Measurements from ENCODE around the gene RAPGEF2. TPM values are rescaled to one million over a fixed set of nuclear protein-coding genes. Genes with fewer than 3 reads are reported as not detected.
"Not testable (repeated sequence)": the region's sequence is repeated elsewhere in the genome, so short reads cannot be mapped to it uniquely, and the experiment has no call there.

Gene RAPGEF2
- total RNA-seq, 4 donors from 2014 or later: 47.2 to 105 (median 50.2) TPM

GRCh38 chr4:159174645-159175084 lies 71.8 kb downstream of the RAPGEF2 start:
- DNase-seq (ENCODE audit: low spot score) (no peak), ATAC-seq (ENCODE audit: low FRiP score) (no peak)
- TF ChIP-seq, protein P1, sequence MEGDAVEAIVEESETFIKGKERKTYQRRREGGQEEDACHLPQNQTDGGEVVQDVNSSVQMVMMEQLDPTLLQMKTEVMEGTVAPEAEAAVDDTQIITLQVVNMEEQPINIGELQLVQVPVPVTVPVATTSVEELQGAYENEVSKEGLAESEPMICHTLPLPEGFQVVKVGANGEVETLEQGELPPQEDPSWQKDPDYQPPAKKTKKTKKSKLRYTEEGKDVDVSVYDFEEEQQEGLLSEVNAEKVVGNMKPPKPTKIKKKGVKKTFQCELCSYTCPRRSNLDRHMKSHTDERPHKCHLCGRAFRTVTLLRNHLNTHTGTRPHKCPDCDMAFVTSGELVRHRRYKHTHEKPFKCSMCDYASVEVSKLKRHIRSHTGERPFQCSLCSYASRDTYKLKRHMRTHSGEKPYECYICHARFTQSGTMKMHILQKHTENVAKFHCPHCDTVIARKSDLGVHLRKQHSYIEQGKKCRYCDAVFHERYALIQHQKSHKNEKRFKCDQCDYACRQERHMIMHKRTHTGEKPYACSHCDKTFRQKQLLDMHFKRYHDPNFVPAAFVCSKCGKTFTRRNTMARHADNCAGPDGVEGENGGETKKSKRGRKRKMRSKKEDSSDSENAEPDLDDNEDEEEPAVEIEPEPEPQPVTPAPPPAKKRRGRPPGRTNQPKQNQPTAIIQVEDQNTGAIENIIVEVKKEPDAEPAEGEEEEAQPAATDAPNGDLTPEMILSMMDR (IDR thresholded peaks at IDR 0.05): no peak

DNA sequence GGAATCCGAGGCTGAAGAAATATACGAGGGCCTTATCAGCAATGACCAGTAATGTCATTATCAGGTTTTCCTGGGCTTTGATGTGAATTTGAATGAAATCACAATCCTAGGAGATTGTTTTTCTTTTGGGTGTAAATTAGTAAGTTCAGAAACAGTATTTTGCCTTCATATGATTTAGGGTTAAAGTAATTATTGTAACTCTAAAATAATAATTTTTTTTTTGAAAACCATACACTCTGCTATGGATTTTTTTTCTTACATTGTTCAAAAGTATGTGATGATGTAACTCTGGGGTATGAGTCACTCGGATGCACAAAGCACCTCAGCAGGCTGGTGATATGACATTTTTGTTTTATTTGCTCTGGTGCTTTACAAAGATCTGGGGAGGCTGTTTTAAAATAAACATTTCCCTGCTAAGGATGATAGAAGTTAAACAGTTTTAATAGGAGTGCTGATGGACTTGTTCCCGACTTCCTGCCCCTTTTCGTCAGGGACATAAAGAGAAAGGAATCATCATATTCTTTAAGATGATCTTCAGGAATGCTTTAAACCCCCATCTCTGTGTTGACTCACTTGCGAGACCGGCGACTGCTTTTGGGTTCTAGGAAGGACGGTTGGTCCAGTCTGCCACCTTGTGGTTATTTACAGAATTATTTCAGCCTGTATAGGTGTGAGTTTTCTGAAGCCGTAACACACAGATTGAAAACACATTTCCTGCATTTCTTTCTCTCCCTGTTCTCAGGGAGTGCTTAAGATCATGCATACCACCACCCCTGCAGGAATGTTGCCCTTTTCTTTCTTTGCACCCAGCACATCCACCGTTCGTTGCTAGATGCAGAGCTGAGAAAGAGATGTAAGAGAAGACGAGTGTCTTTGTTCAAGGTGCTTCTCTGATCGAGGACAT lies 72.5 kb downstream of the RAPGEF2 start:
- DNase-seq (ENCODE audit: low spot score): no peak
- TF ChIP-seq, protein P1 (IDR thresholded peaks at IDR 0.05): peak in 1 of 3 donors; percentile 53
- peak; percentile 93 for ATAC-seq (ENCODE audit: low FRiP score)

- DNase-seq (ENCODE audit: low spot score) (no peak), ATAC-seq (ENCODE audit: low FRiP score) (no peak)
- TF ChIP-seq, protein P1 (IDR thresholded peaks at IDR 0.05): no peak
Observed at GRCh38 chr4:159175989-159176375, 73.1 kb downstream of the RAPGEF2 start.

DNA sequence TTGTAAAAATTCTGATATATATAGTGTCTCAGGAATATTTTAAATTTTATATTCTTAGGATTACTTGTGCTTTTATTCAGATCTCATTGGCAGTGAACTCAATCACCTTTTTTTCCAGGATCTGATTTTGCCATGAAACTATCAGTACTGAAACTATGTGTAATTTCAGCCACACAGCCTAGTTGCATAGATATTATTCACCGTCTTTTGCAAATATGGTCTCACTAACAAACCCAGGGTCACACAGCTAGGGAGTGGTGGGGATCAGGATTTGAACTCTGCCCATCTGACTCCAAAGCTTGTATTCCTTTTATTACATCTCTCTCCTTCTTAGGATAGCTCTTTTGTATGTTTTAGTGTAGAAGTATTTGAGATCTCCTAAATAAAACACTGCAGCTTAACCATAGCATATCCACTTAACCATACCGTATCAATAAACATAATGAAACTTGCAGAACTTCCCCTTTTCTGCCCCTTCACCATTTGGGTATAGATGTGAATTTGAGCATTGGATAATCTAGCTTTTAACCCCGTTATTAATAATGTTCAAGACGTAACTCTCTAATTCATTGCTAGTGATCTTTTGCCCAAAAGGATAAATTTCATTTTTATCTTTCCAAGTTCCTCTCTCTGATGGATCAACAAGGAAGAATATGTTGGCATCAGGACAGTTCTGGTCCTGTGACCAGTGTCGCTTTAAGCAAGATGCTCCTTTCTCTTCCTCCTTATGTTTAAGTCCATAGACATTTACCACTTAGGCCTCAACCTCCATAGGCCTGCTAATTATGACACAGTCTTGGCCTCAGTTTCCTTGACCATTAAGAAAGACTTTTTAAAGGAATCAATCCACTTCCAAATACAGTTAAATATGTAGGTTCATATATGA lies 74.6 kb downstream of the RAPGEF2 start:
- ATAC-seq (ENCODE audit: low FRiP score) (no peak), DNase-seq (ENCODE audit: low spot score) (no peak)
- TF ChIP-seq, protein P1 (IDR thresholded peaks at IDR 0.05): no peak

GRCh38 chr4:159178151-159178546 lies 75.3 kb downstream of the RAPGEF2 start:
- TF ChIP-seq, protein P1 (IDR thresholded peaks at IDR 0.05): no peak
- no peak for ATAC-seq (ENCODE audit: low FRiP score)
- no peak for DNase-seq (ENCODE audit: low spot score)

DNA sequence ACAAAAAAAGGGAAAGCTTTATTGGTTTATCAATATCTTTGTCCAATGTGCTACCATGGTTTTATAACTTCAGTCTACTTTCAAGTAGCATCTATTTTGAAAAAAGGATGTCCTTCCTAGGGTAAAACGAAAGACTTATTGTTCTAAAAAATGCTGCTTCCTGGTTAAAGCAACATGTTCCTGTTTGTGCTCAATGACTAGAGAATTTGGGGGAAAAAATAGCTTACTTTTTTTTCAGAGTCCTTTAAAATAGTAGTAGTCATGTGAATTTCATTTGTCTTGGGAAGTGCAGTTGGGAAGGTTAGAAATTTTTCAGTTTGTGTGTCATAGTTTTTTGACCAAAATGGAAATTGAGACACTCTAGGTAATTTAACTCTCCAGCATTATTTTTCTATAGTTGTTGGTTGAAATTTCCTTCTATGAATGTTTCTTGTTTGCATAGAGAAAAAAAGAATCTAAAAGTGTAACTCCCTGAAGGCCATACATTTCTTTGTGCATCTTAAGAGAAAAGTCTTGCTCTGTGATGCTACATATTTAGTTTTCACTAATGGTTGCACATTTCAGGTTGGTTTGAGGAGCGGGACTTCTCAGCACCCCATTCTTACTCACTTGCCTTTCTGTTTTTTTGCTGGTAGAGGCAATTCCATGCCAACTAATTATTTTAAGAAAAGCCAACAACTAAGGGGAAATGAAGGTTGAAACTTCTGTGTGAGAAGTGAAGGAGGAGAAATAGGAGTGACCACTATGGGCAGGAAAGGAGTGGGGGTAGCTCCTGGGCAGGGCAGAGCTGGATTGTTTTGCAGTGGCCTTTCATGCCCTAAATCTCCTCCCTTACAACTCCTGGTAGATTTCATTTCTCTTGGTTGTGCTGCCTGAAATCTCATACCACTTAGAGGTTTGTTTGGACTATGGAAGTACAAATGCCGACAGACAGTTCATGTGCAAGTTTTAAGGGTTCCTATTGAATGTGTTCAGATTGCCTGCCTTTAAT lies 76.4 kb downstream of the RAPGEF2 start:
- ATAC-seq (ENCODE audit: low FRiP score) (no peak), DNase-seq (ENCODE audit: low spot score) (no peak)
- TF ChIP-seq, protein P1 (IDR thresholded peaks at IDR 0.05): no peak

GRCh38 chr4:159183885-159184605 lies 81.2 kb downstream of the RAPGEF2 start:
- not testable (repeated sequence) for DNase-seq (ENCODE audit: low spot score); ATAC-seq (ENCODE audit: low FRiP score)
